GM11168 (cell line): ENCODE measurements around the gene SPIRE1.
"Not testable (repeated sequence)": the region's sequence is repeated elsewhere in the genome, so short reads cannot be mapped to it uniquely, and the experiment has no call there.

ENCODE experiments used
- in situ Hi-C: fragments of 300-500 bp; cut with MboI; formaldehyde crosslinking; loops from one replicate; pipeline ENCODE4 v1.12.0; 2022; ENCODE audit warnings: low sequenced_read_pairs; ENCODE audit not compliant: unreplicated experiment

SPIRE1 gene

DNA sequence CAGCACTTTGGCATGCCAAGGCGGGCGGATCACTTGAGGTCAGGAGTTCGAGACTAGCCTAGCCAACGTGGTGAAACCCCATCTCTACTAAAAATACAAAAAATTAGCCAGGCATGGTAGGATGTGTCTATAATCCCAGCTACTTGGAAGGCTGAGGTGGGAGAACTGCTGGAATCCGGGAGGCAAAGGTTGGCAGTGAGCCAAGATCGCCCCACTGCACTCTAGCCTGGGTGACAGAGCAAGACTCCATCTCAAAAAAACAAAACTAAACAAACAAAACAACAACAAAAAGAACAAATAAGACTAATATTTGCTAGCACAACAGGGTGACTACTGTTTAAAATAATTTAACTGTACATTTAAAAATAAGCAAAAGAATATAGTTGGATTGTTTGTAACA is 97.3 kb downstream of the SPIRE1 start:
- in situ Hi-C loops = not testable (repeated sequence)

DNA sequence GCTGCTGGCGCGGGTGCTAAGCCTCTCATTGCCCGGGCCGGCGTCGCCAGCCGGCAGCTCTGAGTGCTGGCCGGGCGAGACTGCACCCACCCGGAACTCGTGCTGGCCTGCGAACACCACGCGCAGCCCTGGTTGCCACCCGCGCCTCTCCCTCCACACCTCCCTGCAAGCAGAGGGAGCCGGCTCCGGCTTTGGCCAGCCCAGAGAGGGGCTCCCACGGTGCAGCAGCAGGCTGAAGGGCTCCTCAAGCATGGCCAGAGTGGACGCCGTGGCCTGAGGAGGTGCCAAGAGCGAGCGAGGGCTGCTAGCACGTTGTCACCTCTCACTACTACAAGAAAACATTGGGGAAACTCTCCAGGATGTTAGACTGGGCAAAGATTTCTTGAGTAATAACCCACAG is 98.6 kb downstream of the SPIRE1 start:
- in situ Hi-C loops = no loop called here

DNA sequence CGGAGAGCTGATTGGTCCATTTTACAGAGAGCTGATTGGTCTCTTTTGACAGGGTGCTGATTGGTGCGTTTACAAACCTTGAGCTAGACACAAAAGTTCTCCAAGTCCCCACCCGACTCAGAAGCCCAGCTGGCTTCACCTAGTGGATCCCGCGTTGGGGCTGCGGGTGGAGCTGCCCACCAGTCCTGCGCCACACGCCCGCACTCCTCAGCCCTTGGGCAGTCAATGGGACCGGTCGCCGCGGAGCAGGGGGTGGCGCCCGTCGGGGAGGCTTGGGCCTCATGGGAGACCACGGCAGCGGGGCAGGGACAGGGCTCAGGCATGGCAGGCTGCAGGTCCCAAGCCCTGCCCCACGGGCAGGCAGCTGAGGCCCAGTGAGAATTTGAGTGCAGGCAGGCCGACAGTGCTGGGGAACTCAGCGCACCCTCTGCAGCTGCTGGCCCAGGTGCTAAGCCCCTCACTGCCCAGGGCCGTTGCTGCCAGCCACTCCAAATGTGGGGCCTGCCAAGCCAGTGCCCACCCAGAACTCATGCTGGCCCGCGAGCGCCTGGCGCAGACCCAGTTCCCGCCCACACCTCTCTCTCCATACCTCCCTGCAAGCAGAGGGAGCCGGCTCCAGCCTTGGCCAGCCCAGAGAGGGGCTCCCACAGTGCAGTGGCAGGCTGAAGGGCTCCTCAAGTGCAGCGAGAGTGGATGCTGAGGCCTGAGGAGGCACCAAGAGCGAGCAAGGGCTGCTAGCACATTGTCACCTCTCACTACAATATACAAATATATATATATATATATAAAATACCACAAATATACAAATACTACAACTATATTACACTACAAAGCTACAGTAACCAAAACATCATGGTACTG is 100.7 kb downstream of the SPIRE1 start:
- in situ Hi-C loops = no loop called here

DNA sequence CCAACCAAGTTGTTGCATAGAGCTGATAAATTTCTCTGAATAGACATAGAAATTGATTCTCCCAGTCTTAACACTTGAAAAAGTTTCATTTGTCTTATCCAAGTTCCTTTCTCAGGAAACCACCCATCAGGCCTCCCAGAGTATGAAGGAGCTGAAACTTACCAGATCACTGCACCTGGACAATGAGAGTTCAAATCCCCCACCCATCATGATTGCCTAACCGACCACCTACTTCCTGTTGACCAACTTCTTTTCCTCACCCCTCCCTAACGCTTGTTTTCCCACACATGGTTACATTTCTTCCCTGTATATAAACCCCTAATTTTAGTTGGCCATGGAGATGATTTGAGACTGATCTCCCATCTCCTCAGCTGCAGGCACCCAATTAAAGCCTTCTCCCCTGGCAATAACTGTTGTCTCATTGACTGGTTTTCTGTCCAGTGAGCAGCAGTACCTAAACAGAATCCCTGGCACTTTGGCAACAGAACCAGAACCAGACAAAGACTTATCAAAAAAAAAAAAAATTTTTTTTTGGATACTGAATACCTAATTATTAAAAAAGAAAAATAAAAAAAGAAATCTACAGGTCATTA is 103.0 kb downstream of the SPIRE1 start:
- in situ Hi-C loops = no loop called here

DNA sequence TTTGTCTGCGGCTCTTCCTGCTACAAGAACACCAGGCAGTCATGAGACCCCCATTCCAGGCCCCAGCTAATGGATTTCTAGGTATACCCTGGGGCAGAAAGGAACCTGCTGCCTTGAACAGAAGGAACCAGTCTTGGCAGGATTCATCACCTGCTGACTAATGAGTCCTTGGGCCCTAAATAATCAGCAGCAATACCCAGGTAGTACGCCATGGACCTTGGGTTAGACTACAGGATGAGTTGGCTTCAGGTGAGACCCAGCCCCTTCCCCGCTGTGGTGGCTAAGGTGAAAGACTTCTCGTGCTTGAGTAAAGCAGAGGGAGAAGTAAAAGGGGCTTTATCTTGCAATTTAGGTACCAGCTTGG is 105.0 kb downstream of the SPIRE1 start:
- in situ Hi-C loops = no loop called here

DNA sequence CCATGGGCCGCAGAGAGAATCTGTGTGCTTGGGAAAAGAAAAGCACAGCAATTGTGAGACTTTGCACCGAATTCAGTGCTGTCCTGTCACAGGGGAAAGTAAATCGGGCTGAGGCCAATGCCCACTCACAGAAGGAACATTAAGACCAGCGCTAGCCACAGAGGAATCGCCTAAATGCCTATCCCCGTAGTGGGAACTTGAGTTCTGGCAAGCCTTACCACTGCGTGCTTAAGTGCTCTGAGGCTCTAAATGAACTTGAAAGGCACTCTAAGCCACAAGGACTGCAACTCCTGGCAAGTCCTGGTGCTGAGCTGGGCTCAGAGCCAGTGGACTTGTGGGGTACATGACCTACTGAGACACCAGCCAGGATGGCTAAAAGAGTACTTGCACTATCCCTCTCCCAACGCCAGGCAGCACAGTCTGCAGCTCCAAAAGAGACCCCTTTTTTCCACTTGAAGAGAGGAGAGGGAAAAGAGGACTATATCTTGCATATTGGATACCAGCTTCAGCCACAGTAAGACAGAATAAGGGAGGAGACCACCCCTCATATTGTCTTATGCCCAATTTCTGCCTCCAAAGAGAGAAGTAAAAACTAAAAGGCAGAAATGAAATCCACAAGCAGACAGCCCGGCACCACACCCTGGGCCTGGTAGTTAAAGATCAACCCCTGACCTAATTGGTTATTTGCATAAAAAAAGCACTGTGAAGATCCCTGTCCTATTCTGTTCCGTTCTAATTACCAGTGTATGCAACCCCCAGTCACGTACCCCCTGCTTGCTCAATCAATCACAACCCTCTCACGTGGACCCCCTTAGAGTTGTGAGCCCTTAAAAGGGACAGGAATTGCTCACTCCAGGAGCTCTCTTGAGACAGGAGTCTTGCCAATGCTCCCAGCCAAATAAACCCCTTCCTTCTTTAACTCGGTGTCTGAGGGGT is 105.7 kb downstream of the SPIRE1 start:
- in situ Hi-C loops = not testable (repeated sequence)

DNA sequence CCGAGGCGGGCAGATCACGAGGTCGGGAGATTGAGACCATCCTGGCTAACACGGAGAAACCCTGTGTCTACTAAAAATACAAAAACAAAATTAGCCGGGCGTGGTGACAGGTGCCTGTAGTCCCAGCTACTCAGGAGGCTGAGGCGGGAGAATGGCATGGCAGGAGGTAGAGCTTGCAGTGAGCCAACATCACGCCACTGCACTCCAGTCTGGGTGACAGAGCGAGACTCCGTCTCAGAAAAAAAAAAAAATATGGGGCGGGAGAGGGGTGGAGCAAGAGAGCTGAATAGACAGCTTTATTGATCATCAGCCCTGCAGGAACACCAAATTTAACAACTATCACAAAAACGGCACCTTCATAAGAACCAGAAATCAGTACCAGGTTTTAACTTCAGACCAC is 106.4 kb downstream of the SPIRE1 start:
- in situ Hi-C loops = not testable (repeated sequence)

DNA sequence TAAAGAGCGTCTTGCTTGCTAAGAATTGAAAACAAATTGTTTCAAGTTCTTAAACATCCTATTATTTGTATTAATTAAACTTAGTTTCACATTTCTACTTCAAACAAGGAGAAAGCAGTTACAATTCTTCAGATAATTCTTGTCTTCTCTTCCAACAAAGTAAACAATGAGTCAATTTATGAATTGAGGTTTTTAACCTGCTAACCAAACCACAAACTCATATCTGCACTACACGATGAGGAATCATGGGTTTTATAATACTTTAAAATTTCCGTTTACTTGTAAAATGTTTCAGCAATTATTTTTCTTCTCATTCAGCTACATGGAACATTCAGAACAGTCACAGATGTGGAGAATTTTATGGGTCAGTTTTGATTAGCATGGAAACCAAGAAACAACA is 114.2 kb downstream of the SPIRE1 start:
- in situ Hi-C loops = no loop called here

DNA sequence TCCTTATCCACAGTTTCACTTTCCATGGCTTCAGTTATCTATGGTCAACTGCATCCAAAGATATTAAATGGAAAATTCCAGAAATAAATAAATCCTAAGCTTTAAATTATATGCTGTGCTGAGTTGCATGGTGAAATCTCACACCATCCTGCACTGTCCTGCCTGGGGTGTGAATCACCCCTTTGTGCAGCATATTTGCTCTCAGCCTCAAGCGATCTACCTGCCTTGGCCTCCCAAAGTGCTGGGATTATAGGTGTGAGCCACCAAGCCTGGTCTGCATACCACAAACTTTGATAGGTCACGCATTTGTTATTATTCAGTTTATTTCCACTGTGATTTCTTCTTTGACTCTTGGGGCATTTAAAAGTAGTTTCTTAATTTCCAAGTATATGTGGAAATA is 117.2 kb downstream of the SPIRE1 start:
- in situ Hi-C loops = no loop called here

DNA sequence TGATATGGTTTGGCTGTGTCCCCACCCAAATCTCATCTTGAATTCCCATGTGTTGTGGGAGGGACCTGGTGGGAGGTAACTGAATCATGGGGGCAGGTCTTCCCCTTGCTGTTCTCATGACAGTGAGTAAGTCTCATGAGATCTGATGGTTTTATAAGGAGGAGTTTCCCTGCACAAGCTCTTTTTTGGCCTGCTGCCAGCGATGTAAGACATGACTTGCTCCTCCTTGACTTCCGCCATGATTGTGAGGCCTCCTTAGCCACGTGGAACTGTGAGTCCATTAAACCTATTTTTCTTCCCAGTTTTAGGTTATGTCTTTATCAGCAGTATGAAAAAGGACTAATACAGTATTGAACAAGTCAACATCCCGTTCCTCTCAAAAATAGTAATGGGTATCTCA is 118.7 kb downstream of the SPIRE1 start:
- in situ Hi-C loops = loop anchor here (10.0 kb wide), 1 partner anchor 126 kb away; no protein-coding TSS in a partner anchor

DNA sequence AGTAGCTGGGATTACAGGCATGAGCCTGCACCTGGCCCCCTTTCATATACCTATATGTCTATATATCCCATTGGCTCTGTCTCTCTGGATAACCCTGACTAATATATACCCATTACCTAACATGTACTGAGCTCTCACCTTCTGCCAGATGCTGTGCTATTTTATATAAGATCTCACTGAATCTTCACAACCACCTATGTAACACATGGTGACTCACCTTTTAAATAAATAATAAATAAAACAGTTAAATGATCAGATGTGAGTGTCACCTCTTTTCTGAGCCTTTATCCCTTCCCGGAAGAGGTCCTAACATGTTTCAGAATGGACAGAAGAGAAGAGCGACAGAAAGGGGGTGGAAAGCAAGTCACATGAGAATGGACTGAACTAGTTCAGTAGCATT is 123.1 kb downstream of the SPIRE1 start:
- in situ Hi-C loops = loop anchor here (10.0 kb wide), 1 partner anchor 130 kb away; no protein-coding TSS in a partner anchor

DNA sequence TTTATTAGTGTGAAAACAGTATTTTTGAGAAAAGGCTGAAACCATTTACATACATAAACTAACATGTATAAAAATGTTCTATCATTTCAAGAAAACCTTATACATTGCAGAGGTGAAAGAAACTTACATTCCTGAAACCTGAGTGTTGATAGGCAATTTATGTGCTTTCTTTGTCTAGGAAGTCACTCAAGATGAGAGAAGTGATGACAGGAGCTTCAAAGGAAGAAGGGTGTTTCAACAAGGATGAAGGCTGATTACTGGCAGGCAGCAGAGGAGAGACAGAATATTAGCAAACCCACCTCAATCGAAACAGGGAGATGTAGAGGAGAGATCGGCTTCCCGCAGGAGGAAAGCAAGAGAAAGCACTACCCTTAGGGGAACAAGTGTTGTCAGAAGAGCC is 125.2 kb downstream of the SPIRE1 start:
- in situ Hi-C loops = loop anchor here (10.0 kb wide), 1 partner anchor 132 kb away; no protein-coding TSS in a partner anchor

DNA sequence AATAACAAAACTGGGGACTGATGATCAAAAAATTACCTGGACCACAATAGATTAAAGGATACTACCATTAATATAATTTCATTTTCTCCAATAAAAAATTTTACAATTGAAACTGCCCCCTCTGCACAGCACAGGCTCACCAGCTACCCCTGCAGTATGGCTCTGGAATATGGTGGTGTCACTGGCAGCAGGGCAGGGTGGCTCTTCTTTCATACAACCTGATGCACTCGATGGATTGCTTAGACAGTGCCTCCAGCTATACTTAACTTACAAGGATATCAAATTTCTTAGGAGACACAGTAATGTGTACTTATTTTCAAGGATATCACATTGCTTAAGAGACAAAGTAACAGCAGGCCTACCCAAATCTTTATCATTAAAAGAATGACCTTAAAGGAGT is 126.2 kb downstream of the SPIRE1 start:
- in situ Hi-C loops = loop anchor here (10.0 kb wide), 1 partner anchor 133 kb away; no protein-coding TSS in a partner anchor

DNA sequence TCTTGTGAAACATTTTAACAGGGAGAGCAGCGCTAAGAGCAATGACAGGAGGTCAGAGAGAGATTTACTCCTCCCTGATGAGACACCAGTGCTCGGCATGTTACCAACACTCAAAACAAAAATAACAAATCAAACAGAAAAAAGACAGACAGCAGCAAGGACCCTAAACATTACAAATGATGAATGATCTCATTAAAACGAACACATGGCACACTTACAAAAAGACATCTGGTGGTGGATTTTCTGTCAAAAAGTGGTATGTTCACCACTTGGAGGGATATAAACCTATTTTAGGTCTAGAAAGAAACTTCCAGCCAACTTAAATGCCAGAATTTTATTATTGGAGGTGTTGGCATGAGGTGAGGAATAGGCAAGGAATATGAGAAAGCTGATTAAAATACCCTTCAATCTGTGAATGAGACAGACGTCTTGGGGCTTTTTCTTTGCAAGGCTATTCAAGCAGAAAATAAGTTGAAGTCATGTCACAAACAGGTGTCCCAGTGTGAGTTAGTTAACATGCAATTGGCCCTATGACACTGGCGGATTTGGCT is 137.4 kb downstream of the SPIRE1 start:
- in situ Hi-C loops = no loop called here

DNA sequence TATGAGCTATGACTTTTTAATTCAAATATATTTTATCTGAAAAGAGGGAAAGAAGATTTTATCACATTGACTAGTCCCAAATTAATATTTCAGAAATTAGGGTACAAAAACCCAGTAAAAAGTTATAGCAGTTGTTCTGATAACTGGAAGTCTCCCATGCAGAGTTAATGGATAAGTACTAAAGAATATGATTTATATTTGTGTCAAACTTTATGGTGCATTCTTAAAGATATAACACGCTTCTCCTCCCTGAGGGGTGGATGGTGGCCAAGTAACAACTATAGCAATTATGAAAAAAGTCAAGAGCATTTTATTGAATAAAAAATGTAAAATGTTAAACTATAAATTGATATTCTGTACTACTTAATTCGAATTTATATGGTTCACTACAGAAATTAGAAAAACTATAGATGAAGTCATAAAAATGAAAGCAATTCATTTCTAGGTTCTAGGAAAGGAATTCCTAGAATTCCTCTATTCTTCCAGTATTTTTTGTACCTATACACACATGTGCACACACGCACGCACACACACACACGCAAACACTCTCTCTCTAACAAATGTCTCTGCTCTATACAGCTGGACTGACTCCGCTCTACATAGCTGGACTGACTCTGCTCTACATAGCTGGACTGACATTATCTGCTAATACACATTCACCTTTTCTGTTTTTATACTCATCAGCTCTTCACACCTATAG is 138.9 kb downstream of the SPIRE1 start:
- in situ Hi-C loops = no loop called here

DNA sequence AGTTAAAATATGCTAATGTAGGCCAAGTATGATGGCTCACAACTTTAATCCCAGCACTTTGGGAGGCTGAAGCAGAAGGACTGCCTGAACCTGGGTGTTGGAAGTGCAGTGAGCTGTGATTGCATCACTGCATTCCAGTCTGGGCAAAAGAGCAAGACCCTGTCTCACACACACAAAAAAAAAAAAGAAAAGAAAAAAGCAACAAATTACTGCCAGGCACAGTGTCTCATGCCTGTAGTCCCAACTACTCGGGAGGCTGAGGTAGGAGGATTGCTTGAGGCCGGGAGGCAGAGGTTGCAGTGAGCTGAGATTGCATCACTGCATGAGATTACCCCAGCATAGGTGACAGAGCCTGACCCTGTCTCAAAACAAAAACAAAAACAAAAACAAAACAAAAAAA is 139.6 kb downstream of the SPIRE1 start:
- in situ Hi-C loops = no loop called here

DNA sequence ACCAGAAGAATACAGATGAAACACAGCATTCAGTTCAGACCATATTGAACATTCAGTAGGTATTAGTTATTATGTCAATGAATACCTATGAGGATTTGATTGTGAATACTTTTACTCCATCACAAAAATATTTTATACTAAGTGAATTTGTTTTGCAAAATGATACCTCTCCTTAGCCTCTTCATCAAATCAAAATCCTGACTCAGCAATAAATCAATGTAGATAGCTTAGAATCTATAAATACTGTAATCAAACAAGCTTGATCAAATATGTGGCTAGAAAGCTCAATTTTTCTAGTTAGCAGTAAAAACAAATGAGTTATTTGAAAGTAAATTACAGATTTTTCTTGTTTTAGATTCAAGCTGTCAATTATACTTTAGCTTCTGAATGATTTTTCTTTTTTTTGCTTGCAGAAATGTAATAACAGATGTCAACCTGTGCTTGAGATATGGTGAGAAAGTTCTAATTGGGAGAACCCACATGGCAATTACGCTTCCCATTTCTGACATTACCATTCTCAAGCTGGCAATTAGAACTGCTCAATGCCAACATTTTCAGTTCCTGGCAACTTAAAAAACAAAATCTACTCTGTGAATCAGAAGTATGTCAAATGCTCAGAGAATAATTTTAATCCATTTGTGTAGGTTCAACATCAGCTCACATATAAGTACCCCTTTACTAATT is 140.6 kb downstream of the SPIRE1 start:
- in situ Hi-C loops = no loop called here

DNA sequence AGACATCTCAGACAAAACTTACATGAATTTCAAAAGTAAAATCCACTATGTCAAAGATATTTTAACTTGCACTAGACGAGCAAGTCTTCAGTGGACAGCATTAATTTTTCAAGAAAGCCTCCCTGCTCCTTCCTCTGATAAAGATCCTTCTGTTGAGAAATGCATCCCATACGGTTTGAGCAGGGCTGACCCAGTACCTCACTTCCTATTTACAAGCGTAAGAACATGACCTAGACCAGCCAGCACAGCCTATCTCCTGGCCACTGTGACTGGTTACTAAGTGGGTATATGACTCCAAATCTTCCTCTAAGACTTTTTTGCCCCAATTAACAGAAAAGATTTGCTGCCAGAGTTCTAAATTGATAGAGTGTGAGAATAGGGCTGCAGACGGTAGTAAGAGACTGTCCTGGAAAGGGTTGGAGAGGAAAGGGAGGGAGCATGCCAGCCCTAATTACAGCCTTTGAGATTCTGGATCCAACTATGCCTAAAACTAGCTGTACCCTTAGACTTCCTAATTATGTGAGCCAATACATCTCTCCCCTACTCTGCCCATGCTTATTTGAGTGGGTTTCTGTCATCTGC is 141.8 kb downstream of the SPIRE1 start:
- in situ Hi-C loops = no loop called here

DNA sequence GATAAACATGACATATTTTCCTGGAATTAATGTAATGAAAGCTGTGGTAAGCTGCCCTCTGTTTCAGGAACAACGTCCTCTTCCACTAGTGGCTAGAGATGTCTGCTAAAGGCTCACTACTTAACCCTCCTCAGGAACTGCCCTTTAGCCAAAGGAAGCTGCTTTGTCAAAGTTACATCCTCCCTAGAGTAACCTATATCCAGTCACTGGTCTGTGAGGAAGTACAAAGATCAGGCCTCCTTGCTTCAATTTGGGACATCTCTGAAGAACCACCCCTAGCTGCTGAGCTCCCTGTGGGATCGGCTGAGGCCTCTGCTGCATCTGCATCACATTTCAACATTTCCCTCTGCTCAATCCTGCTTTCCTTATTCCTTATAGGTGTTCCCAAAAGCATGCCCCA is 142.4 kb downstream of the SPIRE1 start:
- in situ Hi-C loops = no loop called here
